ENCODE measurements around the gene CYBB.

DNA sequence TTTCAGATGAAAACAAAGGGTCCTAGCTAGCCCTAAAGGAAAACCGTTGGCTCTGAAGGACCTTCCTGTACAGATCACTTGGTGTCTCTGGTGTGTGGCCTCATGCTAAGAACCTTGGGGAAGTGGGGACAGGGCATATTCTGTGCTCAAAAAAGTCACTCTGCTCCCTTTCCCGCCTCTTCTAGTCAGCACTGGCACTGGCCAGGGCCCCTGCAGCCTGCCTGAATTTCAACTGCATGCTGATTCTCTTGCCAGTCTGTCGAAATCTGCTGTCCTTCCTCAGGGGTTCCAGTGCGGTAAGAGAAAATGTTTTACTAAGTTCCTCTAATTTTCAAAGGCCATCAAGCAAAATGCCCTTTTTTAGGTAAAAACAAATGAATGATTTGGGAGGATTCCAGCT lies 3.4 kb downstream of the CYBB start:
- TF ChIP-seq POLR2A (IDR thresholded peaks at IDR 0.05): no peak
- TF ChIP-seq CTCF (IDR thresholded peaks at IDR 0.05): no peak

All from lower leg skin (tissue), 3 donors.